ENCODE data around the gene KLHL41. TPM values are rescaled to one million over a fixed set of nuclear protein-coding genes. Genes with fewer than 3 reads are reported as not detected.

The KLHL41 gene
- total RNA-seq, 1 experiment from 2014 or later = not detected

- Histone ChIP-seq H3K9me2 (replicated peaks; ENCODE audit: insufficient read depth, low read length) (no peaks in the 10 kb centered on the region), H3K27me3 (ENCODE audit: low read length) (no peaks in the 10 kb centered on the region), H4K20me1 (ENCODE audit: insufficient read depth, low read depth, low read length) (no peaks in the 10 kb centered on the region), H3K79me2 (ENCODE audit: low read length) (no peaks in the 10 kb centered on the region), H3K4me1 (ENCODE audit: low read length) (no peaks in the 10 kb centered on the region), H3K4me3 (ENCODE audit: low read length) (no peak overlapping the region), H3K36me3 (ENCODE audit: insufficient read depth, low read length) (peaks cover 5% of the 10 kb centered on the region; the same call in 1 of the 2 replicates), H3K9ac (ENCODE audit: low read length) (no peak overlapping the region), H3K27ac (ENCODE audit: low read length) (no peak overlapping the region), H3K4me2 (ENCODE audit: low read depth, low read length, poor library complexity, severe bottlenecking) (no peak overlapping the region), H2AFZ (ENCODE audit: low read length) (no peak overlapping the region), H3K9me3 (ENCODE audit: low read length) (no peaks in the 10 kb centered on the region; the same call in 1 of the 2 replicates)
- no peak for DNase-seq
These were observed 18.1 kb upstream of the KLHL41 start for GRCh38 chr2:169491378-169491777.

- Histone ChIP-seq H3K27ac (ENCODE audit: low read length) (no peak overlapping the region), H3K9me3 (ENCODE audit: low read length) (no peaks in the 10 kb centered on the region; the same call in 1 of the 2 replicates), H3K9me2 (replicated peaks; ENCODE audit: insufficient read depth, low read length) (no peaks in the 10 kb centered on the region), H3K4me3 (ENCODE audit: low read length) (no peak overlapping the region), H3K27me3 (ENCODE audit: low read length) (no peaks in the 10 kb centered on the region), H3K79me2 (ENCODE audit: low read length) (no peaks in the 10 kb centered on the region), H3K4me1 (ENCODE audit: low read length) (no peaks in the 10 kb centered on the region), H3K9ac (ENCODE audit: low read length) (no peak overlapping the region), H3K36me3 (ENCODE audit: insufficient read depth, low read length) (peaks cover 5% of the 10 kb centered on the region; the same call in 1 of the 2 replicates), H4K20me1 (ENCODE audit: insufficient read depth, low read depth, low read length) (no peaks in the 10 kb centered on the region), H3K4me2 (ENCODE audit: low read depth, low read length, poor library complexity, severe bottlenecking) (no peak overlapping the region), H2AFZ (ENCODE audit: low read length) (no peak overlapping the region)
- no peak for DNase-seq
These were observed 16.1 kb upstream of the KLHL41 start for GRCh38 chr2:169493360-169493759.

- Histone ChIP-seq H3K4me2 (ENCODE audit: low read depth, low read length, poor library complexity, severe bottlenecking) (no peak overlapping the region), H3K27me3 (ENCODE audit: low read length) (no peaks in the 10 kb centered on the region), H3K9me3 (ENCODE audit: low read length) (no peaks in the 10 kb centered on the region; the same call in 1 of the 2 replicates), H3K4me3 (ENCODE audit: low read length) (no peak overlapping the region), H3K4me1 (ENCODE audit: low read length) (no peaks in the 10 kb centered on the region), H3K27ac (ENCODE audit: low read length) (no peak overlapping the region), H3K79me2 (ENCODE audit: low read length) (no peaks in the 10 kb centered on the region), H3K9me2 (replicated peaks; ENCODE audit: insufficient read depth, low read length) (no peaks in the 10 kb centered on the region), H3K36me3 (ENCODE audit: insufficient read depth, low read length) (peaks cover 5% of the 10 kb centered on the region; the same call in 1 of the 2 replicates), H3K9ac (ENCODE audit: low read length) (no peak overlapping the region), H4K20me1 (ENCODE audit: insufficient read depth, low read depth, low read length) (no peaks in the 10 kb centered on the region), H2AFZ (ENCODE audit: low read length) (no peak overlapping the region)
- no peak for DNase-seq
These were observed 14.1 kb upstream of the KLHL41 start for GRCh38 chr2:169495310-169495928.

- Histone ChIP-seq H2AFZ (ENCODE audit: low read length) (no peak overlapping the region), H3K4me3 (ENCODE audit: low read length) (no peak overlapping the region), H3K27me3 (ENCODE audit: low read length) (no peaks in the 10 kb centered on the region), H3K79me2 (ENCODE audit: low read length) (no peaks in the 10 kb centered on the region), H3K36me3 (ENCODE audit: insufficient read depth, low read length) (no peaks in the 10 kb centered on the region), H3K9me3 (ENCODE audit: low read length) (no peaks in the 10 kb centered on the region), H3K4me1 (ENCODE audit: low read length) (no peaks in the 10 kb centered on the region), H3K9me2 (replicated peaks; ENCODE audit: insufficient read depth, low read length) (no peaks in the 10 kb centered on the region), H3K27ac (ENCODE audit: low read length) (no peak overlapping the region), H4K20me1 (ENCODE audit: insufficient read depth, low read depth, low read length) (no peaks in the 10 kb centered on the region), H3K9ac (ENCODE audit: low read length) (no peak overlapping the region), H3K4me2 (ENCODE audit: low read depth, low read length, poor library complexity, severe bottlenecking) (no peak overlapping the region)
- DNase-seq = no peak
These were observed 4.9 kb upstream of the KLHL41 start for GRCh38 chr2:169504651-169505050.

- Histone ChIP-seq H3K9me2 (replicated peaks; ENCODE audit: insufficient read depth, low read length) (no peaks in the 10 kb centered on the region), H3K4me2 (ENCODE audit: low read depth, low read length, poor library complexity, severe bottlenecking) (no peak overlapping the region), H3K9me3 (ENCODE audit: low read length) (no peaks in the 10 kb centered on the region), H3K4me1 (ENCODE audit: low read length) (peaks cover 12% of the 10 kb centered on the region), H3K79me2 (ENCODE audit: low read length) (no peaks in the 10 kb centered on the region), H2AFZ (ENCODE audit: low read length) (no peak overlapping the region), H3K4me3 (ENCODE audit: low read length) (no peak overlapping the region), H3K36me3 (ENCODE audit: insufficient read depth, low read length) (no peaks in the 10 kb centered on the region), H4K20me1 (ENCODE audit: insufficient read depth, low read depth, low read length) (no peaks in the 10 kb centered on the region), H3K9ac (ENCODE audit: low read length) (no peak overlapping the region), H3K27ac (ENCODE audit: low read length) (no peak overlapping the region), H3K27me3 (ENCODE audit: low read length) (no peaks in the 10 kb centered on the region)
- no peak for DNase-seq
These were observed 1.8 kb upstream of the KLHL41 start for GRCh38 chr2:169507698-169508097.

- Histone ChIP-seq H3K9me2 (replicated peaks; ENCODE audit: insufficient read depth, low read length) (no peaks in the 10 kb centered on the region), H4K20me1 (ENCODE audit: insufficient read depth, low read depth, low read length) (no peaks in the 10 kb centered on the region), H3K4me2 (ENCODE audit: low read depth, low read length, poor library complexity, severe bottlenecking) (no peak overlapping the region), H3K27me3 (ENCODE audit: low read length) (no peaks in the 10 kb centered on the region), H3K79me2 (ENCODE audit: low read length) (no peaks in the 10 kb centered on the region), H3K27ac (ENCODE audit: low read length) (no peak overlapping the region), H3K4me3 (ENCODE audit: low read length) (no peak overlapping the region), H3K36me3 (ENCODE audit: insufficient read depth, low read length) (no peaks in the 10 kb centered on the region), H3K9ac (ENCODE audit: low read length) (no peak overlapping the region), H3K4me1 (ENCODE audit: low read length) (peaks cover 14% of the 10 kb centered on the region), H3K9me3 (ENCODE audit: low read length) (no peaks in the 10 kb centered on the region), H2AFZ (ENCODE audit: low read length) (no peak overlapping the region)
- DNase-seq = no peak
These were observed 453 bp downstream of the KLHL41 start for GRCh38 chr2:169509955-169510354.

GRCh38 chr2:169510496-169510895 lies 994 bp downstream of the KLHL41 start:
- Histone ChIP-seq H3K27me3 (ENCODE audit: low read length) (no peaks in the 10 kb centered on the region), H3K36me3 (ENCODE audit: insufficient read depth, low read length) (no peaks in the 10 kb centered on the region), H3K9ac (ENCODE audit: low read length) (no peak overlapping the region), H3K4me1 (ENCODE audit: low read length) (peaks cover 14% of the 10 kb centered on the region), H3K27ac (ENCODE audit: low read length) (no peak overlapping the region), H3K4me2 (ENCODE audit: low read depth, low read length, poor library complexity, severe bottlenecking) (no peak overlapping the region), H3K9me2 (replicated peaks; ENCODE audit: insufficient read depth, low read length) (no peaks in the 10 kb centered on the region), H3K4me3 (ENCODE audit: low read length) (no peak overlapping the region), H3K9me3 (ENCODE audit: low read length) (no peaks in the 10 kb centered on the region), H3K79me2 (ENCODE audit: low read length) (no peaks in the 10 kb centered on the region), H2AFZ (ENCODE audit: low read length) (no peak overlapping the region), H4K20me1 (ENCODE audit: insufficient read depth, low read depth, low read length) (no peaks in the 10 kb centered on the region)
- no peak for DNase-seq

GRCh38 chr2:169511818-169512217 lies 2.3 kb downstream of the KLHL41 start:
- H3K9me2 ChIP-seq (replicated peaks; ENCODE audit: insufficient read depth, low read length) = no peaks in the 10 kb centered on the region
- no peaks in the 10 kb centered on the region for H3K27me3 ChIP-seq (ENCODE audit: low read length)
- H3K27ac ChIP-seq (ENCODE audit: low read length) = no peak overlapping the region
- no peaks in the 10 kb centered on the region for H3K9me3 ChIP-seq (ENCODE audit: low read length)
- no peak overlapping the region for H3K4me3 ChIP-seq (ENCODE audit: low read length)
- H3K79me2 ChIP-seq (ENCODE audit: low read length) = no peaks in the 10 kb centered on the region
- no peaks in the 10 kb centered on the region for H4K20me1 ChIP-seq (ENCODE audit: insufficient read depth, low read depth, low read length)
- no peak overlapping the region for H2AFZ ChIP-seq (ENCODE audit: low read length)
- no peak overlapping the region for H3K9ac ChIP-seq (ENCODE audit: low read length)
- no peak for DNase-seq
- H3K36me3 ChIP-seq (ENCODE audit: insufficient read depth, low read length) = no peaks in the 10 kb centered on the region
- H3K4me1 ChIP-seq (ENCODE audit: low read length) = peaks cover 14% of the 10 kb centered on the region
- H3K4me2 ChIP-seq (ENCODE audit: low read depth, low read length, poor library complexity, severe bottlenecking) = peak overlapping the region; percentile 25

Measured in Karpas-422 (cell line).